Tibial nerve (tissue), 3 donors: ENCODE measurements around the gene TBC1D21.

Source experiments
- CTCF ChIP-seq, 5 experiments: fragments of 200-600 bp in 3 of 5; fragments of 450-650 bp in 2 of 5; sonication (generic) in 3 of 5; IDR thresholded peaks; one replicate each; pipeline ENCODE4 v1.5.1; 2016 to 2019; ENCODE audit warnings: antibody characterized with exemption in 5 of 5, mild to moderate bottlenecking in 3 of 5, moderate library complexity in 2 of 5
- POLR2A ChIP-seq, 2 donors: fragments of 450-650 bp; IDR thresholded peaks; one replicate each; pipeline ENCODE4 v1.6.1; 2017; ENCODE audit warnings: antibody characterized with exemption in 2 of 2, mild to moderate bottlenecking in 2 of 2, moderate library complexity in 2 of 2

GRCh38 chr15:73849641-73850040, 23.7 kb upstream of the TBC1D21 start:
- no peak for TF ChIP-seq POLR2A (IDR thresholded peaks at IDR 0.05)
- TF ChIP-seq CTCF (IDR thresholded peaks at IDR 0.05), result no peak
